Activated T-cell treated with anti-CD3 and anti-CD28 coated beads, Interleukin-2, amount 50 U/mL, for 1 hour (primary cell): ENCODE measurements around the gene UCK1.

ENCODE experiments used
- DNase-seq: peaks from one replicate; pipeline ENCODE4 v3.0.0-alpha.2; 2020

The UCK1 gene

DNA sequence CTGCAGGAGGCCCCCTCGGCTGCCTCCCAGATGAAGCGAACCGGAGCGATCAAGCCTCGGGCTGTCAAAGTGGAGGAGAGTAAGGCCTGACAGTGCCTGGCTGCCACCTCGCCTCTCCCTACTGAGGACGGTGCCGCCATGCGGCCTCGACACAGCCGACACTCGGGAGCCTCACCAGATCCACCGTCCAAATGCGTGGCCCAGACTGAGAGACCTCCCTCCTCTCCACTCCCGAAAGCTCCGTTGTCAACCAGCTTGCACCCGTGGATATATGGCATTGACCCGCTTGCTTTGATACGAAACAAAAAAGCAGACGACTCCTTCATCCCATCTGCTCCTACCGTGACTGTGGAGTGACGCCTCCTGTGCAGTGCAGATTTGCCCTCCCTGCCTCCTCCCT lies 35.3 kb downstream of the UCK1 start:
- no peak for DNase-seq

DNA sequence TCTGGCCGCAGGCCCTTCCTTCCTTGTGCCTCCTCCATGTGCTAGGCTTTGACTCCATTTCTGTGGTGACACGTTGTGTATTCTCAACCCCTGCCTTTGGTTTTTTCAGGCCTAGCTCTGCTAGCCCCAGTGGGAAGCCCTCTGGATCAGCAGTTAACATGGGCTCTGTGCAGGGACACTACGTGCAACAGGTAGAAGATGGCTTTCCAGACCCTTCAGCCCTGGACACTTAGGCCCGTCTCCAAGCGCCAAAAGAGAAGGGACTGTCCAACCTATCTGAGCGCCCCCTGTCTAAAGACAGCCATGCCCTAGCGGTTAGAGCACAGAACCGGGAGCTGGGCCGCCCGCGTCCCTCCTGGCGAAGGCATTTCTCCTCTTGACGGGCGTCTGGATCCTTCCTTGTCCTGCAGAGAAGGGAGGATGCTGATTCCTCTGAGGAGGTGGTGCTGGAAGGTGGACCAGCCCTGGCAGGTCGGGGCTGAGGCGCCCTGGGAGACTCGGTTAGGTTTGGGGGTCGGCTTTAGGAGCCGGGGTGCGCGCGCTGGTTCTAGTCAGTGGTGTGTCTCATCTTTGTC lies 36.7 kb downstream of the UCK1 start:
- DNase-seq, result no peak

DNA sequence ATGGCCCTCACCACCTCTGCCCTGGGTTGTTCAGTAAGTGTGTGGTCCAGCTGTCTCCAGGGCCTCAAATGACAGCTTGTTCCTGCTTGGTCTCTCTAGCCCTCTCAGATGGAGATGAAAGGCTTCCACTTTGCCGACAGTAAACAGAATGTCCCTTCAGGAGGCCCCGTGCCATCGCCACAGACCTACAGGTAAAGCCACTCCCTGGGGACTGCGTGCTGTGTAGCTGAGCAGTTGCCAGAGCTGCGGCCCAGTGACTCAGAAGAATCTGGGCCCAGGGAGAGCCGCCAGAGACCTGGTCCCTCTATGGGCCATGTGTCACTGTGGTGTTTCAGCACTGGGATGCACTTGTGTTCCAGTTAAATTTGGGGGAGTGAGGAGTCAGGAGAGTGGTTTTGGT lies 39.0 kb downstream of the UCK1 start:
- no peak for DNase-seq

DNA sequence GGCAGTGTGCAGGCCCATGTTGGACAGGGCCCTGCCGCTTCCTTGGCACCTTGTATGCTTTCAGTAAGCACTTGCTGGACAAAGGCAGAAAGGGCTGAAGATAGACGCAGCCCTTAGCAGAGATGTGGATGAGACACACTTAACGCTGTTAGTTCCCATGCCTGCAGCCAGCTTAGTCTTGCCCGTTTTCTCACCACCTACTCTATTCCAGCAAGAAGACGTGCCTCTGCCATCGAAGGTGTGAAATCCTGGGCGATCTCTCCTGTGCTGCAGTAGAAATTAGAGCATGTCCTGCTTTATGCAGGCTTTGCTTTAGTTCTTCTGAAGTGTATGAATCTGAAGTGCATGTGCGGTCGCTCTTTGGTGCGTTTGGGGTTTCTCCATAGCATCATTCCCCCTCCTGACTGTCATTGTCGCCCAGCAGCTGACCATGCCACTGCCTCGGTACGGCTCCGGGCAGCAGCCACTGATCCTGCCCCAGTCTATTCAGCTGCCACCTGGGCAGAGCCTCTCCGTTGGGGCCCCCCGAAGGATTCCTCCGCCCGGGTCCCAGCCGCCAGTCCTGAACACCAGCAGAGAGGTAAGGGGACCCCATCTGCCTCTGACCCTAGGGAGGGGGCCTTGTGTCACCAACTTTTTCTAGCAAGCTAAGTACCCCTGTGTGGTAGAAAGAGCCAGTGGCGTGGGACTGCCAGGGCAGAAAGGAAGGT lies 39.9 kb downstream of the UCK1 start:
- no peak for DNase-seq

DNA sequence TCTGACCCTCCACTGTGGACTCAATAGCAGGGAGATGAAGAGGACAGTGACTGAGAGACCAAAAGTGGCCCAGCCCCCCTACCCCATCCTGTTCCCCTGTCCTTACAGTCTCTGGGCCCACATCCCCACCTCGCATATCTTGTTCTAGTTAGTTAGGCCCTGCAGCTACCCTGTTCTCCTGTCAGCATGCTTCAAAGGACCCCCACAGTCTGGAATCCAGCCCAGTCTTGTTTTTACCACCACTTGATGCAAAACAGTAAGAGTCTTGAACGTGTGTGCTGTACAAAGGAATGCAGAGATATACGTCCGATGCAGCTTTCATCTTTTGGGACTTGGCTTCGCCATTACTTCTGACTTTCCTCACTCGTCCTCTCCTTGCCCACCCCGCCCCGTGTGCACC lies 40.5 kb downstream of the UCK1 start:
- DNase-seq, result no peak

DNA sequence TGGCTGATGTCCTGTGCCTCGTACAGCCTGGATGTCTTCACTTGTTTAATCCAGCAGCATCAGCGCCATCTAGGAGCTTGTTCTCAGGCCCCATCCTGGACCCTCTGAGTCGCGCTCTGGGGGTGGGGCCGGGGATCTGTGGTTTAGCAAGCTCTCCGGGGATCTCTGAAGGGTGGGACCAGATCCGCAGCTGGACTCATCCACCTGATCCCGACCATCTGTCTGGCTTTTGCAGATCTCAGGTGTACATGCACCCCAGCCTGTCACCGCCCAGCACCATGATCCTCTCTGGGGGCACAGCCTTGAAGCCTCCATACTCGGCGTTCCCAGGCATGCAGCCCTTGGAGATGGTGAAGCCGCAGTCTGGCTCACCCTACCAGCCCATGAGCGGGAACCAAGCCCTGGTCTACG lies 43.4 kb downstream of the UCK1 start:
- no peak for DNase-seq

DNA sequence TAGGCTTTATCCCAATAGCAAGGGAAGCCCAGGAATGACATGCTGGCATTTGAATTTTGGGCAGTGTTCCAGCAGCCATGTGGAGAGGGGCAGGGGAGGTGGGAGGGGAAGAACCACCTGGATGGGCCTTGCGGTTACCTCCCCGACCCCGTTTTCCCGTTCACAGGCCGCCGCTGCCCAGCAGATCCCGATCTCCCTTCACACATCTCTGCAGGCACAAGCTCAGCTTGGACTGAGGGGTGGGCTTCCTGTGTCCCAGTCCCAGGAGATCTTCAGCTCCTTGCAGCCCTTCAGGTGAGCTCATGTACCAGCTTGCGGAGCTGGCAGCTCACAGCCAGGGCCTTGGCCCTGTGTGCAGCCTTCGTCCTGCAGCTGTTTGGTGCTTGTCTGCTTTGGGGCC lies 44.1 kb downstream of the UCK1 start:
- no peak for DNase-seq

DNA sequence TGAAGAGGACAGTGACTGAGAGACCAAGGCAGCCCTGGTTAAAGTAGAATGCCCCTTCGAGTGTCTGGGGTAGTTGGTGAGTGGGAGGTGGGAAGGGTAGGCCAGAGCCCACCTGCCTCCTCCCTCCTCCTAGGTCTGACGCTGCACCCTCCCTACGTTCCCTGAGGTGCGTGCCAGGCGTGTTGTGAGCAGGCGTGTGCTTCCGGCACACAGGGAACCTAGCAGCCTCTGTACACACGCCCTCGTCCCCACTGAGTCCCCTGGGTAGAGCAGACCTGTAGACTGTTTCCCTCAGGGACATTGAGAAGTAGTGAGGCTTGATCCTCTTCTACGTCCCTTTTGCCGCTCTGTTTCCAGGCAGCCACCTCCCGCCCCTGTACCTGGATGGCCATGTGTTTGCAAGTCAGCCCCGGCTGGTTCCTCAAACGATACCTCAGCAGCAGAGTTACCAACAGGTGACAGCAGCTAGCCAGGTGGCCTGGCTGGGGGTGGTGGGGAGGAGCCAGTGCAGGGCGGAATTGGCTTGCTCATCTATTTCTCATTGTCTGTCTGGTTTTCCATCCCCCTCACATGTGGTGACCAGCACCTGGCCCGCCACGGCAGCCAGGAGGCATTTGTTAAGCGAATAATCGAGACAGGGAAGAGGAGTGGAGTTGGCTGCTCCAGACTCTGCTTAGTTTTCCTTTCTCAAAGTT lies 45.2 kb downstream of the UCK1 start:
- DNase-seq, result no peak

DNA sequence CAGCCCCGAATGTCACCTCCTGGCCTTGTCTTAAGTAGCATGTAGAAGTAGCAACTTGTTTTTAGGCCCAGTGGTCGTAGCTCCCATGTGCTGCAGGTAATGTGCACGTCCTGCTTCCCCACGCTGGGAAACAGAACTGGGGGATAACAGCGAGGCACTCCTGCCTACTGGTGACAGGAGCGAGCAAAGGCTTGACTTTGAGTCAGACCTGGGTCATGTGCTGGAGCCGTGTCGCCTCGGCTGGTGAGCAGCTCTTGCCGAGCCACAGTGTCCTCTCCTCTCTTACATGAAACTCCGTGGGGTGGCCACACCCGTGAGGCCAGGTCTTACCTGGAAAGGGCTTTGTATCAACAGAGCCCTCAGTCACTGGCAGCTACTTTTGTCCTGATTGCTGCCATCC lies 45.9 kb downstream of the UCK1 start:
- DNase-seq, result no peak

DNA sequence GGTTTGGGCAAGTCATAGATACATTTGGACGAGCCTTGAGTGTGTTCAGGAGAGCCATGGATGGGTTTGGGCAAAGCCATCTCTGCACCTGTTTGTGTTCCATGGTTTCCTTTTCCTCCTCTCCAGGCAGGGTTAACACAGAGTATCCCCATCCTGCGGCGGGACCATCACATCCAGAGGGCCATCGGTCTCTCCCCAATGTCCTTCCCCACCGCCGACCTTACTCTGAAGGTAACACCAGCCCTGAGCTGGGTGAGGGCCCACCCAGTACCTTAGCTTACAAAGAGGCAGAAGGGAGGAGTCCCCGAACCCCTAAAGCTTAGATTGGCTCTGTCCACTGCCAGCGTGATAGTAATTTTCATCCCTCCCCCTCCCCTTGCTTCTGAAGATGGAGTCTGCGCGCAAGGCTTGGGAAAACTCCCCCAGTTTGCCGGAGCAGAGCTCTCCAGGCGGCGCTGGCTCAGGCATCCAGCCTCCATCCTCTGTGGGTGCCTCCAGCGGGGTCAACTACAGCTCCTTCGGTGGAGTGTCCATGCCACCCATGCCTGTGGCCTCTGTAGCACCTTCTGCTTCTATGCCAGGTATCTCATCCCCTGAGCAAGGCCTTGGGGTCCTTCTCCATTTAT lies 46.4 kb downstream of the UCK1 start:
- no peak for DNase-seq

DNA sequence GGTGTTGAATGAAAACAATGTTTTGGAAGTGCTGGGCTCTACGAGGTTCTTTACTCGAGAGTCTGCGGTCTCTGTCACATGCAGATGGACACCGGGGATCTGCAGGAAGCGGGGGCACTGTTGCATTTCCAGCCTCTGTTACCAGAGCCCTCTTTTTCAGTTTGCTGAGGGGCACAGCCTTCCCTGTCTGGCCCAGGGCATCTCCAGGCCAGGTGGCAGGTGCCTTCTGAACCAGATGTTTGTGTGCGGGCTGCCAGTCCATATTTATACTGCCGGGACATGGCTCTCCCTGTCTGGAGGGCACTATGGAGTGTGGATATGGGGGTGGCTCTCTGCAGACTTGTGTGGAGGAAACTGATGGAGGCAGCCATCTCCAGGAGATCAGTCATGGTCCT lies 47.0 kb downstream of the UCK1 start:
- DNase-seq, result no peak

DNA sequence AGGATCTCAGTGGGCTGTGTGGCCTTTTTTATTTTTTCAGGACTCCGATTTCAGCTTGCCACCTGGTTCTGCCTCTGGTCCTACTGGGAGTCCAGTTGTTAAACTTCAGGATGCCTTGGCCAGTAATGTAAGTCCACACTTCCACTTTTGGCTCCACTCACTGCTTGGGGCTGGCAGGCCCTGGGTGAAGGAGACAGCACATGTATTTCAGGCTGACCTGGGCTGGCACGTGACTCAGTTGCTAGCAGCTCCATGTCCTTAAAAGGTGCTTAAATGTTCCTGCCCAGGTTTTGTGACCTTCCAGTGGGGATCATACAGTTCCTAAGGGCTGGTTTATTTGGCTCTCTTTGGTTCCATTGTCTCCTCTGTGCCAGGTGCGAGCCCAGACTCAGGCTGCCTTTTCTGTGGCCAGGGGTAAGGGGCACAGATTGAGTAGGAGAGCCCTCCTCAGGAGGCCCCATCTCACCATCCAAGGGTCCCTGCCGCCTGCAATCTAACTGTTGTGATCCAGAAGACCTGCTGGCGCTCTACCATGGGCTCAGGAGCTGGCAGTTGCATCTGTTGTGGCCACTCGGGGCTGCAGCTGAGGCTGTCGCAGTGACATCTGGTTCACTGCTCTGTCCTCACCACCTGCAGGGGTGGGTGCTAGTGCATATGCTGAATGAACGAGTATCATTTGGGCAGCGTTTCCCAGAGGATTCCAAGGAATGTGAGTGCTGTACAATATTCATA lies 47.6 kb downstream of the UCK1 start:
- DNase-seq, result no peak

DNA sequence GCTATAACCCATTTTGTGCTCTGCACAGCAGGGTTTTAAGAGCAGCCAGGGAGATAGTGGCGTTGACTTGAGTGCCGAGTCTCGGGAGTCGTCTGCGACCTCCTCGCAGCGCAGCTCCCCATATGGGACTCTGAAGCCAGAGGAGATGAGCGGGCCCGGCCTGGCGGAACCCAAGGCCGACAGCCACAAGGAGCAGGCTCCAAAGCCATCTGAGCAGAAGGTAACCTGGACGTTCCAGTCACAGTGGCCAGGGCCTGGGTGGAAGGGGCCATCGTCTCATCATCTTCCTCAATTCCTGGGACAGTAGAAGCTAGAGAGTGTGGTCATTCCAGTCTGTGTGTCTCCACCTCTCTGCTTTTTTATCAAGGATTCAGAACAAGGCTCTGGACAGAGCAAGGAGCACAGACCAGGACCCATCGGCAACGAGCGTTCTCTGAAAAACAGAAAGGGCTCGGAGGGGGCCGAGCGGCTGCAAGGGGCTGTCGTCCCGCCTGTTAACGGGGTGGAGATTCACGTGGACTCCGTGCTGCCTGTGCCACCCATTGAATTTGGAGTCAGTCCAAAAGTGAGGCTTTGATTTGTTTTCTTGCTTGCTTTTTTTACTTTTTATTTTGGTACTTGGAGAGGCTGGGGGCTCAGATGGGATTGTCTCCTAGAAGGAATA lies 48.6 kb downstream of the UCK1 start:
- no peak for DNase-seq

DNA sequence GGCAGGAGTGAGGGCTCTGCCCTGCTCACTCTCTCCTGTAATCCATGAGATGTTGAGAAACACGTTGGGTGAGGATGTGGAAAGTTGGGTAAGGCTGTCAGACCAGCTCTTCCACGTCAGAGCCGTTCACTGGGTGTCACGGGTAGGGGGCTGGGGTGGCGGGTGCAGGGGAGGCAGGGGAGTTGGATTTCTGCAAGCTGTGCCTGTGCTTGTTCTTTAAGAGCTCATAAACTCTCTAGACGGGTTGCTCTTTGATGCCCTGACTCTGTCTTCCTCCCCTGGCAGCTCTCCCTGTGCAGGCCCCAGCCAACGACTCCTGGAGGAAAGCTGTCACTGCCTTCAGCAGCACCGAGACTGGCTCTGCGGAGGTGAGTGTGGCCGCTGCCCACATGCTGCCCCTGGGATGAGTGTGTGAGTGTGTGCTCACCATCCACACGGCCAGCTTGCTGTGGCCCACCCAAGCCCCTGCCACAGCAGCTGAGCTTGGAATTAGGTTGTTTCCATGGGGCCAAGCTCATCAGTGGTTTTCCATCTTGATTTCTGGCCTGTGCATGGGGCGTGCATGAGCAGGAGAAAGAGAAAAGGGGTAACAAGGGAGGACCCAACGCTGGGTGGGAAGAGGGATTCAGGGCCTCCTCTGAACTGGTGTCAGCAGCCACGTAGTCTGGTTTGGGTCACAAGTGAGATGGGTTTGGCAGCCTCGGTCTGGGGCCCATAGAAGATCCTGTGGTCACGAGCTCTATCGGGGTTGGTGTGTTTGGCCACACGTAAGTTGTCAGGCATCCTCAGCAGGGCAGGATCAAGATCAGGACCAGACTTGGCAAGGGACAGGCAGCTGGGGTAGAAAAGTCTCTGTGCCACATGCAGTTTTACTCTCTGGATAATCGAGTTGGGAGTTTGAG lies 49.4 kb downstream of the UCK1 start:
- DNase-seq, result no peak

DNA sequence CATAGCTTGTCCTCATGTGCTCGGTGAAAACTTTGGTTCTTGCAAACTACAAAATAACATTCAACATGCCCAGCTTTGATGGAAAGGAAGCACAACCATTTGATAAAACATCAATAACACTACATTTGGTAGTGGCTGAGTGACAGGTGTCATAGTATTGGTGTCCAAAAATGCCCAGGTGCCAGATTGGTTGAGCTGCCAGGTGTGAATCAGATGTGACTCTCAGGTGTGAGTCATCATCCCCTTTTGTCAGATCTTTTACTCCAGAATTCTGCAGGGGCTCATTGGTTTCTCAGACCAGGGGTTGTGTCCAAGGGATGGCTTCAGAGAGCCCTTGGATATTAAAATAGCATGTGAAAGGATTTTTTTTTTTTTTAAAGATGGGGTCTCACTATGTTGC lies 50.8 kb downstream of the UCK1 start:
- DNase-seq, result no peak

DNA sequence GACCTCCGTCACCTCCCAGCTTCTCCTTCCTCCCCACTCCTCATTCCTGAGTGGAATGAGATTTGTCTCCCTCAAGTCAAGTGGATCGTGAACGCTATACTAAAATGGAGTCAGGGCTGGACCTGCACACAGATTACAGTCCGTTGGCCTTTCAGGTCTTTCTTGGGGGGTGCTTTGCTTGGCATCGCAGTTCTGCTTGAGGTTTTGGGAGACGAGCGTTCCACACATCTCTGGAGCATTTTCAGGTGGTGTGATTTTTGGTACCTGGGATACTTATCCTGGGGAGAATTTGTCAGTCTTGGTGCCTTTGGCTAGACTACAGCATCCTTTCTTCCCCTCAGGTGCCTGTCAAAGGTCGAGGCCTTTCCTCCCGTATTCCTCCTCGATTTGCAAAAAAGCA lies 52.2 kb downstream of the UCK1 start:
- no peak for DNase-seq

DNA sequence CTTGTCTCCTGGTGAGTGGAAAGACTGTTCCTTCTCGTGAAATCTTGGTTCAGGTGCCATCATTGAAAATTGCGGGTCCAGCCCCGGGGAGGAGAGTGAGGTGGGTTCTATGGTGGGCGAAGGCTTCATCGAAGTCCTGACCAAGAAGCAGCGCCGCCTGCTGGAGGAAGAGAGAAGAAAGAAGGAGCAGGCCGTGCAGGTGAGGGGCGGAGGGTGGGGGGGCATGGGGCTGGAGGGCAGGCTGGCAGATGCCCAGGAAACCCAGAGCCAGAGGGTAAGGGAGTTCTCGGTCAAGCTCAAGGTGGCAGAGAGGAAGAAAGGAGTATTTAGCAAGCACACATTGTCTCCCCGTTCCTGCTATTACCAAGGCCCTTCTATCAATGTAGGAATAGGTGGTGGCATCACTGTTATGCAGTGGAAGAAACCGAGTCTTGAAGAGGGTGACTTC lies 52.6 kb downstream of the UCK1 start:
- DNase-seq, result peak; percentile 65

DNA sequence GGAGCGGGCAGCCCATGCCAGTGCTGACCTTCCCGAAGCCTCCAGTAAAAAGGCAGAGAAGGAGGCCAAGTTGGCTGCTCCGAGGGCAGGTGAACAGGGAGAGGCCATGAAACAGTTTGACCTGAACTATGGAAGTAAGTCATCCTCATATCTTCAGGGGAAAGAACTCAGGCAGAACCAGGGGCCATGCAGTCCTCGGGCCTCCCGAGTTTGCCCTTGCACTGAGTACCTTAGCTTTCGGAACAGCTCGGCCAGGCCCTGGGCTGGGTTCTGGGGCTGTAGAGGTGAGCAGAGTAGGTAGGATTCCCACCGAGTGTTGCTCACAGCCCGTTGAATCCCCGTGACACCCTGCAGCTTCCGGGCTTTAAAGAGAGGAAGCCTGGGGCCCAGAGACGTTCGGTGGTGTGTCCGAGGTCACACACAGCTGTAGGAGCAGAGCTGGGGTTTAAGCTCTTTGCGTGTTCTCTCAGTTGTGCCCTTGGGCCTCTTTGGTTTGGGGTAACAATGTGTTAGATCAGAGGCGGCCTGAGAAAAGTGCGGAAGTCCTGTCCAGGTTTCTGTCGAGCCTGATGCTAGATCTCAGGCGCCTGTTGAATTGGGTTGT lies 53.1 kb downstream of the UCK1 start:
- DNase-seq, result no peak

DNA sequence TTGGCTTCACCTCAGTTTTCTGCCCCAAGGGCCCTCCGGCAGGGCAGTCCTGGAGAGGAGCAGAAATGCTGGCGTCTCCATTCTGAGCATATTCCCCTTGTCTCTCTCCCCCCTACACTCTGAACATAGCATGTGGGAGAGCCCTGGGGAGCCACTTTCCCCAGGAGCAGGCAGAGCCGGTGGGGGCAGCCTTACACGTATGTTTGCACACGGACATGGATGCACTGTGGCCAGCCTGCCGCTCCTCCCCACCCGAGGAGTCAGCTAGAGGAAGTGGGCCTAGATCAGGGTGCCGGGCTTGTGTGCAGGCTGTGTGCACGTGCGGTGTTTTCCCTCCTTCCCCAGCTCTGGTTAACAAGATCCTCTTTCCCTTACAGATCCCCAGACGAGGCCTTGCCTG lies 53.7 kb downstream of the UCK1 start:
- no peak for DNase-seq

DNA sequence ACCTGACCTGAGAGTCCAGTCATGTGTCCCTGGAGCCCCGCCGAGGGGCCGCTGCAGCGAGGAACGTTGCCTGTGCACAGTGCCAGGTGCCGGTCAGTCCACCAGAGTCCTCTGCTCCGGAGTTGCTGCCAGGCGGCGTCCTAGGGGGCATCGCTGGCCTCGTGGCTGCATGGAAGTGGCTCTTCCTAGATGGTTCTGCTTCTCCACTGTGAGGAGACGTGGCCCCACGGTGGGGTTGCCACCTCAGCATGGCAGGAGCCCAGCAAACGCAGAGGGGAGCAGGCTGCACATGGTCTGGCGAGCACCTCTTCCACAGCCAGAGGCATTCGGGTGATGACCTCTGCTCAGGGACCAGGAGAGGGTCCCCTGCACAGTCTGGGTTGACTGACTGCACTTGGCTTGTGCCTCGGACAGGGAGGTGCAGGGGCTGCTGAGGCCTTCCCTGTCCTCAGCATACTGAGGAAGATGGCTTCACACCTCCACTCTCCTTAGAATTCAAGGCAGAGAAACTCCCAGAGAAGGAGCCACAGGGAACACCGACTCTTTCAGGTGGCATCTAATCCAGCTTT lies 54.2 kb downstream of the UCK1 start:
- DNase-seq, result no peak
